ENCODE results near the gene CKS2. TPM values are rescaled to one million over a fixed set of nuclear protein-coding genes. Genes with fewer than 3 reads are reported as not detected.
A peak's percentile ranks its signal among the peaks of the same experiment; 100 is the strongest.

Gene CKS2
- total RNA-seq, 2 experiments from 2014 or later, result 221 to 230 TPM

DNA sequence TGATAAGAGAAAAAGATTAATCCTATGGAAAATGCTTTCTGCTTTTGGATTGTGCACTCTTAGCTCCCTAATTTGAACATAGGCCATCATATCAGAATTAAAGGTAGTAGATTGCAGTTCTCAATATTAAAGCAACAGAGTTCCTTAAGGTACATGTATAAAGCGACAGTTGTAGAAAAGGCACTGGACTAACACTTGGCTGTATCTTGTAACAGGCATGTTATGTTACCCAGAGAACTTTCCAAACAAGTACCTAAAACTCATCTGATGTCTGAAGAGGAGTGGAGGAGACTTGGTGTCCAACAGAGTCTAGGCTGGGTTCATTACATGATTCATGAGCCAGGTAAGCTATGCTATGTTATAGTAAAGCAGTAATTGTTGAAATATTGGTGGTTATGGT is 4.0 kb downstream of the CKS2 start:
- Mint-ChIP-seq H3K27ac (peak overlapping the region; percentile 19), H3K9me3 (no peaks in the 10 kb centered on the region), H3K4me3 (peak overlapping the region; percentile 91), H3K27me3 (peaks cover 3% of the 10 kb centered on the region), H3K4me1 (ENCODE audit: low read depth) (peaks cover 53% of the 10 kb centered on the region), H3K36me3 (ENCODE audit: low read depth) (peaks cover 78% of the 10 kb centered on the region)
- no peak for ATAC-seq
- intact Hi-C loops (cut with micrococcal nuclease), result loop anchor here (5.0 to 10.0 kb wide), 3 partner anchors 107 to 220 kb away; no protein-coding TSS in a partner anchor
- DNase-seq, result no peak
- POLR2A ChIA-PET, result interaction anchor here (0.6 kb wide), 1 partner anchor 240 kb away, joined by 3 read pairs; no protein-coding TSS in a partner anchor
- TF ChIP-seq, protein P1, sequence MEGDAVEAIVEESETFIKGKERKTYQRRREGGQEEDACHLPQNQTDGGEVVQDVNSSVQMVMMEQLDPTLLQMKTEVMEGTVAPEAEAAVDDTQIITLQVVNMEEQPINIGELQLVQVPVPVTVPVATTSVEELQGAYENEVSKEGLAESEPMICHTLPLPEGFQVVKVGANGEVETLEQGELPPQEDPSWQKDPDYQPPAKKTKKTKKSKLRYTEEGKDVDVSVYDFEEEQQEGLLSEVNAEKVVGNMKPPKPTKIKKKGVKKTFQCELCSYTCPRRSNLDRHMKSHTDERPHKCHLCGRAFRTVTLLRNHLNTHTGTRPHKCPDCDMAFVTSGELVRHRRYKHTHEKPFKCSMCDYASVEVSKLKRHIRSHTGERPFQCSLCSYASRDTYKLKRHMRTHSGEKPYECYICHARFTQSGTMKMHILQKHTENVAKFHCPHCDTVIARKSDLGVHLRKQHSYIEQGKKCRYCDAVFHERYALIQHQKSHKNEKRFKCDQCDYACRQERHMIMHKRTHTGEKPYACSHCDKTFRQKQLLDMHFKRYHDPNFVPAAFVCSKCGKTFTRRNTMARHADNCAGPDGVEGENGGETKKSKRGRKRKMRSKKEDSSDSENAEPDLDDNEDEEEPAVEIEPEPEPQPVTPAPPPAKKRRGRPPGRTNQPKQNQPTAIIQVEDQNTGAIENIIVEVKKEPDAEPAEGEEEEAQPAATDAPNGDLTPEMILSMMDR (IDR thresholded peaks at IDR 0.05), result no peak
- CTCF ChIA-PET, result interaction anchor here (1.5 kb wide), 1 partner anchor 36 kb away, joined by 4 read pairs; no protein-coding TSS in a partner anchor

DNA sequence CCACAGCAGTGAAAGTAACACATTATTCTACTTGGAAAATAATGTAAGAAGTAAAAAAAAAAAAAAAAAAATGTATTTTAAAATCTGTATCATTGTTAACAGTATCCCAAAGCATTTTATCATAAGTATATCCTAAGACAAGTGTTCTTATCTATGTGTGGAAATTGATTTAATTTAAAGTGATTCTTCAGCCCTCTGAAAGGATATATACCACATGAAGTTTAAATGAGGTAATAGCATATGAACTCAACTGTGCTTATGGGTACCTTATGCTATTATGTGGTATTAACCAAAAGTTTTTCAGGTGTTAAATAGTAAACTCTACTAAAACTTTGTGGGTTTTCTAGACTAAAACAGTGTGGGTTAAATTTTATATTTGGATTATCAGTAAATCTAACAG is 4.5 kb downstream of the CKS2 start:
- Mint-ChIP-seq H3K9me3 (no peaks in the 10 kb centered on the region), H3K4me1 (ENCODE audit: low read depth) (peaks cover 56% of the 10 kb centered on the region), H3K27ac (peak overlapping the region; percentile 19), H3K27me3 (peaks cover 3% of the 10 kb centered on the region), H3K36me3 (ENCODE audit: low read depth) (peaks cover 81% of the 10 kb centered on the region), H3K4me3 (no peak overlapping the region)
- ATAC-seq (no peak), DNase-seq (no peak)
- intact Hi-C loops (cut with micrococcal nuclease), result loop anchor here (5.0 to 10.0 kb wide), 3 partner anchors 107 to 219 kb away; no protein-coding TSS in a partner anchor
- CTCF ChIA-PET, result no interaction called here
- TF ChIP-seq, protein P1 (IDR thresholded peaks at IDR 0.05), result no peak
- POLR2A ChIA-PET, result no interaction called here

DNA sequence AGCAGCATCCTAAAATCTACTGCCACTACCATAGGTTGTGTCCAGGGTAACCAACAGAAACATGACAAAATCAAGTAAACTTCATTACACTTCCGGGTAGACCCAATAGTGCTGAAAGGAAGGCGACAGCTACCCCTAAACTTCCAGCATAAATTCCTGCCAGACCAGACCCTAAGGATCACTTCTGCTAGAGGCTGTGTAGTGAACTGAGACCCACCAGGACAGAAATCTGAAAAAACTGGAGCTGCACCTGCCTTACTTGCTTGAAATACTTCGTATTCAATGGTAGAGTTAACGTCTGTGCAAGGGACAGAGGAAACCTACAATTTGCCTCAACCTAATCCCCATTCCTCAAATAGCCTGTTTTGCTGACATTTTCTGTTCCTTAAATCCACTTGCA is 6.3 kb downstream of the CKS2 start:
- Mint-ChIP-seq H3K27me3 (no peaks in the 10 kb centered on the region), H3K9me3 (no peaks in the 10 kb centered on the region), H3K36me3 (ENCODE audit: low read depth) (peaks cover 86% of the 10 kb centered on the region), H3K4me3 (peak overlapping the region; percentile 86), H3K4me1 (ENCODE audit: low read depth) (peaks cover 73% of the 10 kb centered on the region), H3K27ac (peak overlapping the region; percentile 99)
- CTCF ChIA-PET, result no interaction called here
- TF ChIP-seq, protein P1 (IDR thresholded peaks at IDR 0.05), result no peak
- intact Hi-C loops (cut with micrococcal nuclease), result loop anchor here (5.0 to 10.0 kb wide), 3 partner anchors 105 to 218 kb away; no protein-coding TSS in a partner anchor
- POLR2A ChIA-PET, result interaction anchor here (0.6 to 1.0 kb wide), 2 partner anchors 20 to 82 kb away, joined by 3 read pairs; no protein-coding TSS in a partner anchor
- no peak for ATAC-seq
- no peak for DNase-seq

DNA sequence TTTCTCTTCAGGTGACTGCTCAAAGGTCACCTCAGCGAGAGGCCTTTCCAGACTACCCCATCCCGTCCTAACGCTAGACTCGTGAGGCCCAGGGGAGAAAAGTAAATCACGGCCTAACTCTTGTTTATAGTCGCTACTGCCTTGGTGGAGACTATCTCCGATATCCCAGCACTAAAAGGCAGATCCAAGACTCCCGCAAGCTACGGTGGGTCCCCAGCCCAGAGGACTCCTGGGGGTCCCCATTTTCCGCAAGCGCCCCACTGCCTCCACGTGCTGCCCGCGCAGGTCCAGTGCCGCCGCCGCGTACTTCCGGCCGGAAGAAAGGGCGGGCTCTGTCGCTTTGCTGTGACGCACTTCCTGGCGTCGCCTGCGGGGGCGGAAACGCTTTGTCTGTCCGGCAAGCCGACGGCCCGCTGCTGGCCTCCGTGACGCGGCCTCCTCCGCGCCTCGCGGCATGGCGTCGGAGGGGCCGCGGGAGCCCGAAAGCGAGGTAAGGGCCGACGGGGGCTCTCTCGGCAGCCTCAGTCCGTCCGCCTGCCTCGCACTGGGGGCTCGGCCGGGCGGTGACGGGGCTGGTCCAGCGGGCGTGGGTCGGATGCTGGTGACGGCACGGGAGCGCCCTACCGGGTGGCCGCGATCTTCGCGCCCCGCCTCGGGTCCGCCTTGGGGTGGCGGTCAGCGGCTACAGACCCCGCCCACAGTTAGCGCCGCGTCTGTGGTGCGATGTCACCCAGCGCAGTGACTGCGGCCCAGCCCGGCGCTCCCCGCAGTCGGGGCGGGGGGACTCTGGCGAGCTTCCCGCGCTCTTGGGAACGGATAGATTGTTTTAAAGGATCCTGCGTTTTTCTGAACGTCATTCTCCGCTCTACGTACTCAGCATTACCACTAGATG is 7.4 kb downstream of the CKS2 start, which contains the start of gene SECISBP2:
Gene SECISBP2 (plus strand): TSS at position 378 of the 892 bp plus-strand sequence. CDS start 77 bp downstream, at position 455.
- CTCF ChIA-PET, result interaction anchor here (0.7 to 1.0 kb wide), 2 partner anchors 10 to 45 kb away, joined by 3 read pairs; no protein-coding TSS in a partner anchor
- ATAC-seq, result peak; percentile 89
- Mint-ChIP-seq H3K4me3 (peak within 1 kb of the TSS; percentile 86), H3K27me3 (no peaks in the 10 kb centered on the region), H3K27ac (peak within 1 kb of the TSS; percentile 99), H3K36me3 (ENCODE audit: low read depth) (peaks cover 86% of the 10 kb centered on the region), H3K4me1 (ENCODE audit: low read depth) (peaks cover 78% of the 10 kb centered on the region), H3K9me3 (no peaks in the 10 kb centered on the region)
- TF ChIP-seq, protein P1 (IDR thresholded peaks at IDR 0.05), result no peak
- POLR2A ChIA-PET, result interaction anchor here (0.6 to 1.4 kb wide), 5 partner anchors 8 to 219 kb away, joined by 3 to 4 read pairs (median 3); partner anchors contain the start of gene CKS2
- intact Hi-C loops (cut with micrococcal nuclease), result loop anchor here (5.0 to 10.0 kb wide), 3 partner anchors 104 to 216 kb away; no protein-coding TSS in a partner anchor
- DNase-seq, result peak; percentile 96
